ENCODE measurements around the gene WDR88. TPM values are rescaled to one million over a fixed set of nuclear protein-coding genes. Genes with fewer than 3 reads are reported as not detected.
A peak's percentile ranks its signal among the peaks of the same experiment; 100 is the strongest.

WDR88 gene
- total RNA-seq, 2 donors from 2014 or later, result not detected

- H3K4me1 ChIP-seq, result no peaks in the 10 kb centered on the region
- peaks cover 0 to 8% of the 10 kb centered on the region in 2 donors for H3K36me3 ChIP-seq (replicated peaks in 1 of 2; ENCODE audit: insufficient read depth in 1 of 2, low read depth in 2 of 2)
- H3K4me3 ChIP-seq, result no peak overlapping the region
- intact Hi-C loops (cut with DNase I), result no loop called here
- H3K27me3 ChIP-seq, result peaks cover 0 to 7% of the 10 kb centered on the region in 2 donors
- no peak for ATAC-seq
- no peak for DNase-seq
- H3K27ac ChIP-seq, result no peak overlapping the region
- no peaks in the 10 kb centered on the region for H3K9me3 ChIP-seq
- WGBS, 2 donors, result 64 to 69% methylated on average over 7 to 10 of the region's 15 CpGs
- TF ChIP-seq POLR2A (IDR thresholded peaks at IDR 0.05), result no peak
- peak in 1 of 7 experiments; percentile 5 for TF ChIP-seq CTCF (IDR thresholded peaks at IDR 0.05)
These were observed 511 bp downstream of the WDR88 start for GRCh38 chr19:33132425-33132824.

- no peak for ATAC-seq
- H3K27ac ChIP-seq, result no peak overlapping the region
- no peaks in the 10 kb centered on the region for H3K9me3 ChIP-seq
- no peak overlapping the region for H3K4me3 ChIP-seq
- H3K4me1 ChIP-seq, result no peaks in the 10 kb centered on the region
- peaks cover 0 to 3% of the 10 kb centered on the region in 2 donors for H3K36me3 ChIP-seq (replicated peaks in 1 of 2; ENCODE audit: insufficient read depth in 1 of 2, low read depth in 2 of 2)
- intact Hi-C loops (cut with DNase I), result no loop called here
- peak in 3 of 4 donors; percentile 21 to 43 (median 35) for DNase-seq
- no peak for TF ChIP-seq POLR2A (IDR thresholded peaks at IDR 0.05)
- TF ChIP-seq CTCF (IDR thresholded peaks at IDR 0.05), result no peak
- H3K27me3 ChIP-seq, result peaks cover 0 to 7% of the 10 kb centered on the region in 2 donors
- WGBS, 2 donors, result 27 to 32% methylated on average over 12 to 13 of the region's 13 CpGs
These were observed 1.6 kb downstream of the WDR88 start for GRCh38 chr19:33133438-33134031.

DNA sequence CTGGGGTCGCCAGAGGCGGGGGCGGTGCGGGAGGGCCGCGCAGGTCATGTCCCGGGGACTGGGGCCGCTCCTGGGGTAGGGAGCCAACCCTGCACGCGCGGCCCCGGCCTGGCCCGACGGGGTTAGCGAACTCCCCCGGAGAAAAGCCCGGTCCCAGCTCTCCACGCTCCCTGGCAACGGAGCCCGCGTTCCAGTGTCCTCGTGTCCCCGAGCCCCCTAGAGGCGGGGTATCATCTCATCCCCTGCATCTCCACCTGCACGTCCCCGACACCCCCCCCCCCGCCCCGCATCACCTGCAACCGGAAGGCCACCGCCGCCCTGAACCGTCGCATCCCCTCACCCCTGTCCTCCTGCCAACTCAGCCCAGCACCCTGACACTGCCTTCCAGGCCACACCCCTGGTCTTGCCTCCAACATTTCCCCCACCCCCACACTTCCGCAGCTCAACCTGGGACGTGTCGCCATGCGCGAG, 2.7 kb downstream of the WDR88 start:
- 10 to 19% methylated on average over 15 to 32 of the region's 38 CpGs for WGBS, 2 donors
- intact Hi-C loops (cut with DNase I), result no loop called here
- ATAC-seq (no peak), DNase-seq (no peak)
- TF ChIP-seq CTCF (IDR thresholded peaks at IDR 0.05) (no peak), POLR2A (IDR thresholded peaks at IDR 0.05) (no peak)
- no peaks in the 10 kb centered on the region for H3K4me1 ChIP-seq
- no peak overlapping the region for H3K4me3 ChIP-seq
- no peaks in the 10 kb centered on the region for H3K9me3 ChIP-seq
- H3K27ac ChIP-seq, result no peak overlapping the region
- peaks cover 0 to 7% of the 10 kb centered on the region in 2 donors for H3K27me3 ChIP-seq
- no peaks in the 10 kb centered on the region for H3K36me3 ChIP-seq (replicated peaks in 1 of 2; ENCODE audit: insufficient read depth in 1 of 2, low read depth in 2 of 2)

- Histone ChIP-seq H3K9me3 (no peaks in the 10 kb centered on the region), H3K27ac (no peak overlapping the region), H3K4me1 (no peaks in the 10 kb centered on the region), H3K4me3 (no peak overlapping the region), H3K36me3 (replicated peaks in 1 of 2; ENCODE audit: insufficient read depth in 1 of 2, low read depth in 2 of 2) (no peaks in the 10 kb centered on the region), H3K27me3 (peaks cover 0 to 7% of the 10 kb centered on the region in 2 donors)
- DNase-seq (no peak), ATAC-seq (no peak)
- intact Hi-C loops (cut with DNase I), result no loop called here
- no peak for TF ChIP-seq CTCF (IDR thresholded peaks at IDR 0.05)
- TF ChIP-seq POLR2A (IDR thresholded peaks at IDR 0.05), result no peak
- WGBS, 2 donors, result 50 to 62% methylated on average over 3 to 4 of the region's 4 CpGs
These were observed 7.3 kb downstream of the WDR88 start for GRCh38 chr19:33139165-33139564.

GRCh38 chr19:33143897-33144405, 12.0 kb downstream of the WDR88 start:
- Histone ChIP-seq H3K27me3 (no peaks in the 10 kb centered on the region), H3K9me3 (no peaks in the 10 kb centered on the region), H3K4me1 (no peaks in the 10 kb centered on the region), H3K36me3 (replicated peaks in 1 of 2; ENCODE audit: insufficient read depth in 1 of 2, low read depth in 2 of 2) (no peaks in the 10 kb centered on the region), H3K4me3 (no peak overlapping the region), H3K27ac (no peak overlapping the region)
- no peak for TF ChIP-seq POLR2A (IDR thresholded peaks at IDR 0.05)
- TF ChIP-seq CTCF (IDR thresholded peaks at IDR 0.05), result peak; percentile 80 to 97 (median 91)
- WGBS, 2 donors, result 23 to 25% methylated on average over 22 to 23 of the region's 23 CpGs
- intact Hi-C loops (cut with DNase I), result loop anchor here (5.0 kb wide), 1 partner anchor 38 kb away; no protein-coding TSS in a partner anchor
- ATAC-seq (peak; percentile 95), DNase-seq (peak; percentile 57 to 68 (median 66))

Data from body of pancreas (tissue), 4 donors.